Prostate gland (tissue), 2 donors: Measurements from ENCODE around the gene RGMA. TPM values are rescaled to one million over a fixed set of nuclear protein-coding genes. Genes with fewer than 3 reads are reported as not detected.

Experiments used
- DNase-seq: peaks from one replicate; pipeline ENCODE4 v3.0.0-alpha.2; 2019; ENCODE audit warnings: low spot score
- H3K27ac ChIP-seq, 2 donors: fragments of 200-600 bp; sonication (generic); 2 replicates each; pipeline ENCODE4 v1.5.1; 2017 to 2019
- H3K27me3 ChIP-seq: fragments of 200-600 bp; sonication (generic); replicated peaks from 2 replicates; pipeline ENCODE4 v1.5.1; 2019; ENCODE audit not compliant: insufficient read depth
- H3K36me3 ChIP-seq, 2 donors: fragments of 200-600 bp; sonication (generic); 1 replicate in 1 of 2; 2 replicates in 1 of 2; pipeline versions ENCODE4 v1.5.1 to v1.8.1; 2017 to 2019
- H3K4me1 ChIP-seq: fragments of 200-600 bp; sonication (generic); replicated peaks from 2 replicates; pipeline ENCODE4 v1.5.1; 2019
- H3K4me3 ChIP-seq, 2 donors: fragments of 200-600 bp; sonication (generic); 2 replicates each; pipeline ENCODE4 v1.5.1; 2017 to 2019
- H3K9me3 ChIP-seq: fragments of 200-600 bp; sonication (generic); 2 replicates; pipeline ENCODE4 v1.5.1; 2017
- CTCF ChIP-seq, 4 experiments: fragments of 200-600 bp in 2 of 4; fragments of 450-650 bp in 2 of 4; sonication (generic) in 2 of 4; IDR thresholded peaks; 1 replicate in 3 of 4; 2 replicates in 1 of 4; pipeline ENCODE4 v1.5.1; 2016 to 2019; ENCODE audit warnings: antibody characterized with exemption in 4 of 4, mild to moderate bottlenecking in 2 of 4, moderate library complexity in 2 of 4
- POLR2A ChIP-seq: fragments of 450-650 bp; IDR thresholded peaks from one replicate; pipeline ENCODE4 v1.6.1; 2016; ENCODE audit warnings: antibody characterized with exemption, mild to moderate bottlenecking
- POLR2AphosphoS5 ChIP-seq: sonication (generic); formaldehyde crosslinking; IDR thresholded peaks from one replicate; pipeline ENCODE4 v1.6.1; 2017; ENCODE audit warnings: antibody characterized with exemption
- WGBS: methylation state at CpG from one replicate; pipeline ENCODE4 v1.1.5; 2018; 5-methylcytosine and 5-hydroxymethylcytosine counted together
- intact Hi-C: fragments of 100-400 bp; cut with DNase I; formaldehyde crosslinking; loops from one replicate; pipeline ENCODE4 v1.14.2; 2022
- total RNA-seq, 2 donors: library from RNA; depleted of rRNA; stranded (reverse); fragments of >200 nt; gene quantifications; one replicate each; pipeline ENCODE4 v1.1.0, GENCODE V29; 2016

The RGMA gene
- total RNA-seq, 2 donors from 2014 or later, result 10.3 to 93.8 TPM

DNA sequence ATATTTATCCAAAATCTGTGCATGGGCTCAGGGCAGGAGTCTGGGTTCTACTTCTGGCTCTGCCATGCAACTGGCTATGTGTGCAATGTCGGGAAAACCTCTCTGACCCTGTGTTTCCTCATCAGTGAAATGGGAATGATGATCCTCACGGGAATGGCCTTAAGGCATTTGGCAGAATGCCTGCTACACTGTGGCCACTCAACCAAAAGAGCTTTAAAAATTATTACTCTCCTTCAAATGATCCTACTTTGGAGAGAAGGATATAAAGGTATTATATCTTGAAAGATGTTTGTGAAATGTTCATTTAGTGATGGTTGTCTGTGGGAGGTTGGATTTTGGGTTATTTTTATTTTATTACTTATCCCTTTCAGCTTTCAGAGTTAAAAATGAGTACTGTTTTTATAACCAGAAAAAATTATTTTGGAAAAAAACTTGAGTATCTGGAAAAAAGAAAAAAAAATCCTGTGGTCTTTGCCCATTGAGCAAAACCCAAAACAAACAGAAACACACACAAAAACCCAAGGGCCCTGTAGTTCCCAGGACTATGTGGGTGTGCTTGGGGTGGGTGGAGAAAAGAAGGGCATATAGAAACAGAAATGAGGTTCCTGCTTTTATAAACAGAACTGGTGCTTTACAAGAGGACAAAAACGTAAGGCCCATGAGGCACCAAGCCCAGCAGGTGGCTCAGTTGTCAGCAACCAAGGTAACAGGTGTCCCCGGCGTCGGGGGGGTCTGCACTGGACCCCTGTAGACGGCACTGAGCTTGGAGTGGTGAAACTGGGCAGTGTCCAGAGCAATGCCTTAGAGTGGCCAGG is 22.0 kb downstream of the RGMA start:
- H3K36me3 ChIP-seq, result no peaks in the 10 kb centered on the region
- H3K27me3 ChIP-seq, result no peaks in the 10 kb centered on the region
- TF ChIP-seq CTCF (IDR thresholded peaks at IDR 0.05), result no peak
- TF ChIP-seq POLR2AphosphoS5, result no peak
- no peak for TF ChIP-seq POLR2A
- intact Hi-C loops, result no loop called here
- peaks cover 9% of the 10 kb centered on the region for H3K4me1 ChIP-seq
- H3K9me3 ChIP-seq, result no peaks in the 10 kb centered on the region
- no peak overlapping the region for H3K4me3 ChIP-seq
- H3K27ac ChIP-seq, result no peak overlapping the region
- WGBS, result 51% methylated on average over 7 of the region's 7 CpGs
- no peak for DNase-seq

GRCh38 chr15:93066224-93066681 is 22.8 kb downstream of the RGMA start:
- no peak overlapping the region for H3K4me3 ChIP-seq

DNA sequence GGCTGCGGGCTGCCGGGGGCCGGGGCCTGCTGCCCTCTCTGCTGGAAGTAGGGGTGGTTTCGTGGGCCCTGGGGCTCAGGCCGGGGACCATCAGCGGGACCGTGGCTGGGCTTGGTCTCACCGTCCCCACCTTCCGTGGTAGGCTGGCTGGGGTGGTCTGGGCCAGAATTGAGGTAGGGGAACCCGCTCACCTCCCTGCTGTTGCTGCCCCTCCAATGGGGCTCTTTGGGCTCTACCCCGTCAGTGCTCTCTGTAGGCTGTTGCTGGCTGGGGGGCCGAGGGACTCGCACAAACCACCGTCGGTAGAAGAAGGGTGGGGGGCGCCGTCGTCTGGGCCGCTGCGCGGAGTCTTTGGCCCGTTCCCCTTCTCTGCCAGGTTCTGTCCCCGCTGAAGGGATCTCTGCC is 23.4 kb downstream of the RGMA start:
- intact Hi-C loops, result no loop called here
- Histone ChIP-seq H3K4me1 (peaks cover 9% of the 10 kb centered on the region), H3K4me3 (no peak overlapping the region), H3K27ac (no peak overlapping the region), H3K9me3 (no peaks in the 10 kb centered on the region), H3K36me3 (no peaks in the 10 kb centered on the region), H3K27me3 (no peaks in the 10 kb centered on the region)
- WGBS, result 93% methylated on average over 23 of the region's 23 CpGs
- TF ChIP-seq CTCF (IDR thresholded peaks at IDR 0.05), result no peak
- no peak for TF ChIP-seq POLR2AphosphoS5
- no peak for TF ChIP-seq POLR2A
- DNase-seq, result no peak

More at GRCh38 chr15:93066224-93066681, 22.8 kb downstream of the RGMA start:
- Histone ChIP-seq H3K27ac (no peak overlapping the region), H3K36me3 (no peaks in the 10 kb centered on the region), H3K4me1 (peaks cover 9% of the 10 kb centered on the region), H3K27me3 (no peaks in the 10 kb centered on the region), H3K9me3 (no peaks in the 10 kb centered on the region)
- intact Hi-C loops, result no loop called here
- WGBS, result 94% methylated on average over 34 of the region's 38 CpGs
- TF ChIP-seq POLR2AphosphoS5 (no peak), POLR2A (no peak), CTCF (IDR thresholded peaks at IDR 0.05) (no peak)
- DNase-seq, result no peak

DNA sequence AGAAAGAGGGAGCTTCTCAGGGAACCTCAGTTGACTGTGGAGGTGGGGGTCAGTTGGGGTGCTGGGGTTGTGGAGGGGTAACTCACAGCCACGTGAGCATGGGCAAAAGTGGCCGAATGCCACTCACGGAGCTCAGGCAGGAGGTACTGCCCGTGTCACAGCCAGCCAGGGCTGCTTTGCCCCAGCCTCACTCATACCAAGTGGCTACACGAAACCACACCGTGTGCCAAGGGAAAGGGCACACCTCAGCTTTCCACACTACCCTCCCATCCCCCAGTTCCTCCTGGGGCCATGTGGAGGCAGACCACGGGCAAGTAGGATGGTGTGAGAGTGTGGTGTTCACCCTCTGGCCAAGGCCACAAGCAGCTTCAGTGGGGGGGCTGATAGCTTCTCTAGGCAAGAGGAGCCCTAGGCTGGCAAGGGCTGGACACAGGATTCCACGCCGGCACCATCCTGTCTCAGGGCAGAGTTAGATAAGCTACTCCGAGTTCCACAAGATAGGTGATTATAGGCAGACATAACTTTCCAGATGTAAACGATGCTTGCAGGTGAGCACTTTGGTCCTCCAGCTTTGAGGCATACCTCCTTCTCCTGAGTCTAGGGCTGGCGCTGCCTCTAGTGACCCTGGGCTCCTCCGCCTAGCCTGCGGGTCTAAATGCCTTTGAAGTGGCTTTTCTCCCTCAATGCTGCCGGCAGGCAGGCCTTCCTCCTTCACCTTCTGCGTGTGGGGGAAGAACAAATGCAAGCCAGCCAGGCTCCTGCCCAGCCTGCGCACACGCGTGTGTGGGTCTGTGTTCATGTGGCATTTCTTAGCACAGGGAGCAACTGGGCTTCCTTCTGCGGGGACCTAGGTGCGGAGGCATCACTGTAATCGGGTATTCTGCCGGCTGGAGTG is 25.0 kb downstream of the RGMA start:
- Histone ChIP-seq H3K27me3 (no peaks in the 10 kb centered on the region), H3K4me3 (no peak overlapping the region), H3K27ac (no peak overlapping the region), H3K4me1 (peaks cover 6% of the 10 kb centered on the region), H3K9me3 (no peaks in the 10 kb centered on the region), H3K36me3 (no peaks in the 10 kb centered on the region)
- no peak for TF ChIP-seq CTCF (IDR thresholded peaks at IDR 0.05)
- intact Hi-C loops, result no loop called here
- WGBS, result 73% methylated on average over 23 of the region's 23 CpGs
- DNase-seq, result no peak
